Measurements from ENCODE around the gene ELF1.
"Not testable (repeated sequence)": the region's sequence is repeated elsewhere in the genome, so short reads cannot be mapped to it uniquely, and the experiment has no call there.

The ELF1 gene

GRCh38 chr13:40983259-40983658 is 35.9 kb downstream of the ELF1 start:
- DNase-seq (ENCODE audit: low spot score) (no peak), FAIRE-seq (no peak)

GRCh38 chr13:40982772-40983171 is 36.3 kb downstream of the ELF1 start:
- DNase-seq (ENCODE audit: low spot score): no peak

DNA sequence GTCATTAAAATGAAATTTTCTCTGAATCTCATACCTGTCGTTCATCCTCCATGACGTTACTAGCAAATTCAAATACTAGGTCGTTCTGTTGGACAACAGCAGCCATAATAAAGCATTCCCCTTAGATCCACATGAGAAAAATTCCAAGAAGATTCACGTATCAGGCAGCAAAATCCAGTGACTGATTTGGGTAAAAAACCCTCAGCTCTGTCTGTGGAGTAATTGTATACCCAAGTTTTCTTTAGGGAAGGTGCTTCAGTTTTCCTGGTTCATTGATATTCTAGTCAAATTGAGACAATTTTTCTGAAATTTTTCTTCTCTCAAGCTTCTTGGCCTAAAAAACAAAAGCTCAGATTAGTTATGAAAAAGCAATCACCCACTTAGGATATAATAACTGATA is 37.2 kb downstream of the ELF1 start:
- DNase-seq (ENCODE audit: low spot score) (no peak), FAIRE-seq (no peak)

More at GRCh38 chr13:40982772-40983171, 36.3 kb downstream of the ELF1 start:
- FAIRE-seq: no peak

DNA sequence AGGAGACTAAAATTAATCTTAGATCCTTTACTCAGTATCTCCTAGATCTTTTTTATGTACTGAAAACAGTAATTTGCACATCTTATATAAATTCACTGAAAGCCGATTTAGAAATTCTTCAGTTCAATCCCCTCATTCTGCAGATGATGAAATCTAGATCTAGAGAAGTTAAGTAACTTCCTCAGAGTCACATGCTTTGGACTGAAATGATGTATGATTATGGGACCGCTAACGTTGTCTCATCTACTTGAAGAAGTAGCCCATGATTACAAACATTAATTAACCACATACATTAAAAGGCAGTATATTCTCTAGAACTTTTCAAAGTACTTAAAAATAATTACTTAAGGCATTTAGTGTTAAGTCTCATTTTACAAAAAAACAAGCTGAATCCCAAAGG is 37.8 kb downstream of the ELF1 start:
- DNase-seq (ENCODE audit: low spot score): no peak
- no peak for FAIRE-seq

GRCh38 chr13:40980461-40980860 is 38.7 kb downstream of the ELF1 start:
- no peak for FAIRE-seq
- no peak for DNase-seq (ENCODE audit: low spot score)

- FAIRE-seq (no peak), DNase-seq (ENCODE audit: low spot score) (no peak)
Observed at GRCh38 chr13:40979232-40979631, 39.9 kb downstream of the ELF1 start.

DNA sequence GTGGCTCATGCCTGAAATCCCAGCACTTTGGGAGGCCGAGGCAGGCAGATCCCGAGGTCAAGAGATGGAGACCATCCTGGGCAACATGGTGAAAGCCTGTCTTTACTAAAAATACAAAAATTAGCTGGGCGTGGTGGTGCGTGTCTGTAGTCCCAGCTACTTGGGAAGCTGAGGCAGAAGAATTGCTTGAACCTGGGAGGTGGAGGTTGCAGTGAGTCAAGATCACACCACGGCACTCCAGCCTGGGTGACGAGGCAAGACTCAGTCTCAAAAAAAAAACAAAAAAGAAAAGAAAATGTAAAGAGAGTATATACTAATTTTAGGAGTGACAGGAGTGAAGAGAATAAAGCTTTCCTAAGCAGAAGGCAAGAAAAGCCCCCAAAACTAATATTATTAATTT is 41.0 kb downstream of the ELF1 start:
- DNase-seq (ENCODE audit: low spot score); FAIRE-seq: not testable (repeated sequence)

DNA sequence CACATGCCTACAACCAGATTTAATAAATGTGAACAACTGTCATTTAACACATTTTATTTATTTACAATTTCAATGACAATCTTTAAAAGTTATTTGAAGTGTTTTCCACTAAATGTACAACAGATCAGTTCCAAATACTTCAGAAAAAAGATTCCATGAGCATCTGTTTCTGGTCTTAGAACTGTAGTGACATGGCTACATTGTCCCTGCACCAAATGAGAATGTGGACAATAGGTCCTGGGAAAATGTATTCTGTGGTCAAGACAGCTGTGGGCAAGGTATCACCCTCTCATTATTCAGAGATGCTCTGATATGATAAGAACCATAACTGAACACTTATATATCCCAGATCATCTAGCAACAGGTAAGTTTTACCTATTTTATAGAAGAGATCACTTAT is 43.7 kb downstream of the ELF1 start:
- DNase-seq (ENCODE audit: low spot score) (no peak), FAIRE-seq (no peak)

- DNase-seq (ENCODE audit: low spot score): peak; percentile 64
Observed at GRCh38 chr13:40974460-40975407, 44.4 kb downstream of the ELF1 start.

DNA sequence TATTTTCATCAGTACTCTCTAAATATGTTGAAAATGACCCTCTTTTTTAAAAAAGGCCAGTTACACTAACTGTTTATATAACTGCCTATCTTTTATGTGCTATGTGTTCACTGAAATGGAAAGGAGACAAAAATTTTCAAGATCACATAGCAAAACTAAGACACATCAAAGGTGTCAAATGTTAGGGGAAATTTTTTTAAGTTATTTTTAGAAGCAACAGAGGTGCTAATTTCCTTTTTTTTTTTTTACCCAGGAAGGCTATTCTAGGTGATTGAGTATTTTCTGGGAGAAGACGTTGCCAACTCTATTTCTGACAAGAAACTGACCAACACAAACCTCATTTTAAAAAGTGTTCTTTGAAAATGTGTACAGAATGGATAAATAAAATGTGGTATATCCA is 45.7 kb downstream of the ELF1 start:
- no peak for FAIRE-seq
- DNase-seq (ENCODE audit: low spot score): no peak

More at GRCh38 chr13:40974460-40975407, 44.4 kb downstream of the ELF1 start:
- peak; percentile 80 for FAIRE-seq

GRCh38 chr13:40971321-40971720 is 47.8 kb downstream of the ELF1 start:
- DNase-seq (ENCODE audit: low spot score) (no peak), FAIRE-seq (no peak)

DNA sequence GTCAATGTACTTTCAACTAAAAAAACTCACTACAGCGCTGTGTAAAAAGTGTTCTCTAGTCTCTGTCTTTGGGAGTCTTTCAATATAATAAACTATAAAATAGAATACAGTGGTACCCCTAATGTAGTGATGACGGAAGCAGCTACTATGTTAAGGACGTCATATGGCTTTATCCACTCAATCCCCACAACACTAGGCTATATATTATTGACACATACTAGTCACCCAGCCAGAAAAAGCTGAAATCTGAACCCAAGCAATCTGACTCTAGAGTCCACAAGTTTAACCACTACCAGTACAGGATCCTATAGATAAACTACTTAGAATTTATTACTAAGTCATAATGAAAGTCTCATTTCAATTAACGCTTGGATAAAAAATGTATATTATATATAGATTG is 48.3 kb downstream of the ELF1 start:
- DNase-seq (ENCODE audit: low spot score): no peak
- no peak for FAIRE-seq

GRCh38 chr13:40969169-40969901 is 49.8 kb downstream of the ELF1 start:
- FAIRE-seq: no peak

DNA sequence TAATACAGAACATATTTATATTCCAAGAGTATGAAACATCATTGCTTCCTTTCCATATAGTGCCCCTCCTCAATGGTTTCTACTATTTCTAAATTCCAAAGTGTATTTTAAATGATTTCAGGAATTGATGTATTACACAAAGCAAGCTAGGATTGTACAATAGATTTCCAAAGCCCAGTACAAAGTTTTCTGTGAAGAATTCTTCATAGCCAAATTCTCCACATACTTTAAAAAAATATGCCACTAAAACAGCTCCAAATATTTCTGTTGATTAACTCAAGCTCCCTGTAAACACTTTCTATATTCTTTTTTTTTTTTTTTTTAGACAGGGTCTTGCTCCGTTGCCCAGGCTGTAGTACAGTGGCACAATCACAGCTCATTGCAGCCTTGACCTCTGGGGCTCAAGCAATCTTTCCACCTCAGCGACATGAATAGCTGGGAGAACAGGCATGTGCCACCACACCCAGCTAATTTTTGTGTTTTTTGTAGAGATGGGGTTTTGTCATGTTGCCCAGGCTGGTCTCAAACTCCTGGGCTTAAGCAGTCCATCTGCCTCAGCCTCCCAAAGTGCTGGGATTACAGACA is 50.6 kb downstream of the ELF1 start:
- FAIRE-seq (no peak), DNase-seq (ENCODE audit: low spot score) (no peak)

More at GRCh38 chr13:40969169-40969901, 49.8 kb downstream of the ELF1 start:
- no peak for DNase-seq (ENCODE audit: low spot score)

DNA sequence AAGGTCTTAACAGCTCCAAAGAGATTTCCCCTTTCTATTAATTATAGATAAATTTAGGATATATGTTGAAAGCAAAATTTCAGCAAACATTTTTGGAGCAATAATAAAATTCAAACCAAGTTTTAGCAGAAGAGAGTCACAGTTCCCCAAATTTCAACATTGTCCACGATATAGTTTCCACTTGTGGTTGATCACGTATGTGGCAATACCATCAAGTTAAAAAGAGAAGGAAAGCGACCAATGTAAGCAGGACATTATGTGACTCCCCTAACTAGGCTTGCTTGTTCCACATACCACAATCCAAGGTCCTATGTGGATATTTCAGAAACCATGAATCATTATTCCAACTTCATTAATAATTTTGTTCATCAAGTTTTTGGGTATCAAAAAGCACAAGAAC is 52.8 kb downstream of the ELF1 start:
- no peak for FAIRE-seq
- DNase-seq (ENCODE audit: low spot score): no peak

GRCh38 chr13:40963927-40964326 is 55.2 kb downstream of the ELF1 start:
- DNase-seq (ENCODE audit: low spot score) (peak; percentile 51), FAIRE-seq (peak; percentile 75)

DNA sequence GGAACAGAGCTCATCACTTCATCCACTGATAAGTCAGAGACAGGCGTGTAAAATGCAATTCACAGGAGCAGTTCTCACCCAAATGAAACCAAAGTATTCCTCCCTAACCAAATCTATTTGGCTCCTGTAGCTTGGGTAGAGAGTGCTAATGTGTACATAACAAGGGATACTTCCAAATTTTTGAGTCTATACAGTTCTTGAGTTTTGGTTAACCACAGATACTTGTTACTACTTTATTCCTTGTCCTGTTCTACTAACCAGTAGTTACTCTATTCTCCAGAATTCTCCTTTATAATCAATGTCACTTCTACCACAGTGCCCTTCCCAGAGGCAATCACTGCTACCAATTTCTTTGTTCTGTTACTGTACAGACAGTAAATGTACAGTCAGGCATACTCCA is 57.3 kb downstream of the ELF1 start:
- FAIRE-seq (no peak), DNase-seq (ENCODE audit: low spot score) (no peak)

DNA sequence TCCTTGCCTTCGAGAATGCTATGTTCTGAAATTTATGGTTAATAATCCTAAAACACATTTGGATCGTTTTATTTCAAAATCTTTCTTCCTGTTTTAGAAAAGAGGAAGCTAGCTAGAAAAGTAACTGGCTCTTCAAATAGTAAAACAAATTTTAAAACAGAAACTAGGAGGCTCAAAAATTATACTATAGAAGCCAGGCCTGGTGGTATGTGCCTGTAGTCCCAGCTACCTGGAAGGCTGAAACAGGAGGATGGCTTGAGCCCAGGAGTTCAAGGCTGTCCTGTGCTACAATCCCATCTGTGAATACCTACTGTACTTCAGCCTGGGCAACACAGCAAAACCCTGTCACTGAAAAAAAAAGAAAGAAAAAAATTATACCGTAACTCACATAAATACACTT is 57.9 kb downstream of the ELF1 start:
- FAIRE-seq (no peak), DNase-seq (ENCODE audit: low spot score) (no peak)

DNA sequence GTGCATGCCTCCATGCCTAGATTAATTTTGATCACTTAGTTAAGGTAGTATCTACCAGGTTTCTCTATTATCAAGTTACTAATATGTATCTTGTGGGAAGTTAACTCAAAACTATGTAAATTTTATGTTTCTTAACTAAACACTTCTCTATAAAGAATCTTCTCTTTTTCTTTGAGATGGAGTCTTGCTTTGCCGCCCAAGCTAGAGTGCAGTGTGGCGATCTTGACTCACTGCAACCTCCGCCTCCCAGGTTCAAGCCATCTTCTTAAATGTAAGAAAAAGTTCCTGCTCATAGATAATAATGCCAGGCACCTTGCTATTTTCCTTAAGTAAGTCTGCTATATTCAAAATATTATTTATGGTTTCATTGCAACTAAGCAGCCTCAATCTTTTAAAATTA is 58.4 kb downstream of the ELF1 start:
- FAIRE-seq (no peak), DNase-seq (ENCODE audit: low spot score) (no peak)

DNA sequence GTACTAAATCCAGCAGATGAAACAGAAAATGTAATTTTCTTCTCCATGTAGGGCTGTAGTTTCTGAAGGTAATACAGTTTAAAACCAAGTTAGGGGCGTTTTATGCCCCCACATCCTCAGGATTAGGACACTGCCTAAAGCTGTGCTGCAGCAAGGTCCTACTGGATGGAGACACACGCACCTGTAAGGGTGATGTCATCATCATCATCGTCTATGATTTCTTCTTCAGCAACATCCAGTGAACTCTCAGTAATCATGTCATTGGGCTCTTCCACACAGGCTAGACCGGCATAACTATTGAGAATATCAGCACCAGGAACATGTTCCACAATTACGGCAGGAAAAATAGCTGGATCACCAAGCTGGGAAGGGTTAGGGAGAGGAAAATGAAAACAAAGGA is 60.5 kb downstream of the ELF1 start:
- FAIRE-seq: no peak
- DNase-seq (ENCODE audit: low spot score): no peak

DNA sequence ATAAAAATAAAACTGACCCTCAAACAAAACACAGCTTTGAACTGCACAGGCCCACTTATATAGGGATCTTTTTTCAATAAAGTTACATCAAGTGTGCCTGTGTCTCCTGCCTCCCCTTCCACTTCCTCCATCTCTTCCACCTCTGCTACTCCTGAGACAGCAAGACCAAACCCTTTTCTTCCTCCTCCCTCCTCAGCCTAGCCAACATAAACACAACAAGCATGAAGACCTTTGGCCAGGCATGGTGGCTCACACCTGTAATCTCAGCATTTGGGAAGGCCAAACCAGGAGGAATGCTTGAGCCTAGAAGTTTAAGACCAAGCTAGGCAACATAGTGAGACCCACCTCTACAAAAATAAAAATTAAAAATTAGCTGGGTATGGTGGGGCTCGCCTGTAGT is 72.6 kb downstream of the ELF1 start:
- FAIRE-seq (no peak), DNase-seq (ENCODE audit: low spot score) (no peak)

GRCh38 chr13:40943073-40943472 is 76.0 kb downstream of the ELF1 start:
- FAIRE-seq (no peak), DNase-seq (ENCODE audit: low spot score) (no peak)
